ENCODE data around the gene MICAL2.

MICAL2 gene

DNA sequence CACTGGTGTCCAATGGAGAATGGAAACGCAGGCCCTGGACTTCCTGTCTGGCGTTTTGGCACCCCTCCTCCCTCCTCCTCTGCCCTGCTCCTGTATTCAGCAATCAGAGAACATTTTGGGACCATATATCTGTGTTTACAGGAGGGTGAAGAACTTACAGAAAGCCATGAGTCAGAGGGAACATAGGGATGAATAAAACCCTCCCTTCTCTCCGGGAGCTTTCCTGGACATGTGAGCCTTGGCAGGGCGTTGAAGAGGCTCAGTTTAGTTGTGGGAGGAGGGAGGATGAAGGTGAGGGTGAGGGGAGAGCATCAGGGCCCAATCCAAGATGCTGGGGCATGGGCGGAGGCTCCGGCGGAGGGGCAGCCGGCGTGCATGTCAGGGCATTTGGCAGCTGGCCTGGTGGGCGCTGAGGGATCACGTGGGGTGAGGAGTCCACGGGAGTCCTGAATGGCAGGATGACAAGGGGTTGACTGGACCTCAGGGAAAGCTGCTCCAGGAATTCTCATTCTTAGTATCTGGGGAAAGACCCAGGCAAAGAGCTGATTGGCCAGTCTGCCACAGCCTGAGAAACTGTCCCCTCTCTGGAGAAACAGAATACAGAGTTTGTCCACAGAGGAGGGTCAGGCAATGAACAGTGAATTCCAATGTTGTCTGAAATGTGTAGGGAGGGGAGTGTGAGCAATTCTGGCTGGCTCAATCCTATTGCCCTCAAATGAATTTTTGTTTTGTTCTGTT, 28.9 kb downstream of the MICAL2 start:
- DNase-seq (ENCODE audit: low spot score) = no peak
- in situ Hi-C loops (cut with MboI; ENCODE audit: low pct_unique_long_range_greater_than_20kb, low sequenced_read_pairs, unreplicated experiment) = no loop called here
- TF ChIP-seq, protein P1, sequence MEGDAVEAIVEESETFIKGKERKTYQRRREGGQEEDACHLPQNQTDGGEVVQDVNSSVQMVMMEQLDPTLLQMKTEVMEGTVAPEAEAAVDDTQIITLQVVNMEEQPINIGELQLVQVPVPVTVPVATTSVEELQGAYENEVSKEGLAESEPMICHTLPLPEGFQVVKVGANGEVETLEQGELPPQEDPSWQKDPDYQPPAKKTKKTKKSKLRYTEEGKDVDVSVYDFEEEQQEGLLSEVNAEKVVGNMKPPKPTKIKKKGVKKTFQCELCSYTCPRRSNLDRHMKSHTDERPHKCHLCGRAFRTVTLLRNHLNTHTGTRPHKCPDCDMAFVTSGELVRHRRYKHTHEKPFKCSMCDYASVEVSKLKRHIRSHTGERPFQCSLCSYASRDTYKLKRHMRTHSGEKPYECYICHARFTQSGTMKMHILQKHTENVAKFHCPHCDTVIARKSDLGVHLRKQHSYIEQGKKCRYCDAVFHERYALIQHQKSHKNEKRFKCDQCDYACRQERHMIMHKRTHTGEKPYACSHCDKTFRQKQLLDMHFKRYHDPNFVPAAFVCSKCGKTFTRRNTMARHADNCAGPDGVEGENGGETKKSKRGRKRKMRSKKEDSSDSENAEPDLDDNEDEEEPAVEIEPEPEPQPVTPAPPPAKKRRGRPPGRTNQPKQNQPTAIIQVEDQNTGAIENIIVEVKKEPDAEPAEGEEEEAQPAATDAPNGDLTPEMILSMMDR (IDR thresholded peaks at IDR 0.05; ENCODE audit: extremely low read depth, insufficient read depth, missing control alignments) = no peak

DNA sequence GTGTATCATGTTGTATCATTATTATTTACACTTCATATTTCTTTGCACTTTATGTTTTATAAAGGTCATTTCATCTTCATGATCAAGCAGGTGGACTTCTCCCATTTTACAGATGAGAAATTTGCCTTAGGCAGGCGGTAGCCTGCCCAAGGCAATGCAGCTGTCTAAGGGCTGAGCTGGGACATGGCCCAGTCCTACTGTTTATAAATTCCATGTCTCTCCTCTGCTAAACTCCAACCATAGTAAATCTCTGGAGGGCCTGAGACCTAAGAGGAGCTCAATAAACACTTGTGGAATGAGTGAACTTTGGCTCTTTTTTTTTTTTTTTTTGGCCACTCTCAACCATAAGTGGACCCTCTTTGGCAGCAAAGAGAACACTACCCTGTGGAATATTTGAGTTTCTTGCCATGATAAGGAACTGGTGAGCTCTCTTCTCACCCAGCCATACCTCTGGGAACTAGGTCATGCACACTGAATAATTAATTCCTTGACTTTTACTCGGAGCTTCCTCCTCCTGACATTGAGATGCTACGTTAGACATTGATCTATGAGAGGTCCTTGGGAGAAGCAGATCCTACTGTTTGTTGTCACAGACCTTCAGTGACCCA, 29.9 kb downstream of the MICAL2 start:
- TF ChIP-seq, protein P1 (IDR thresholded peaks at IDR 0.05; ENCODE audit: extremely low read depth, insufficient read depth, missing control alignments) = no peak
- DNase-seq (ENCODE audit: low spot score) = no peak
- in situ Hi-C loops (cut with MboI; ENCODE audit: low pct_unique_long_range_greater_than_20kb, low sequenced_read_pairs, unreplicated experiment) = no loop called here

DNA sequence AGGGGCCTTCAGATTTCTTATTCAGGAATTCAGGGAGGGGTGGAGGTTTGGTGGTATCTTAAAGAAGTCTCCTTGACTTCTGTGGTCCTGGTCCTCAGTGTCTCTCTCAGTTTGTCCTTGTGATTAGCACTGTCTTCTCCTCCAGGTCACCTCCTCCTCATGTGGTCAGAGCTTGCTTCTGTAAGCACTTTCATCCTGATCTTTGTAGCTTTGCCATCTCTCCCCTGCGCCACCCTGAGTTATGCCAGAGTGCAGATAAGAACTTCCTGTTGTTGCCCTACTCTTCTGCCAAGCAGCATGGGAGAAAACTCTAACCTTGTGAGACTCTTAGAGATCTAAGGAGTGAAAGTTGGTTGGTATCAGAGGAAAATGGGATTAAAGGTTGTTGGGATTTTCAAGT, 30.9 kb downstream of the MICAL2 start:
- TF ChIP-seq, protein P1 (IDR thresholded peaks at IDR 0.05; ENCODE audit: extremely low read depth, insufficient read depth, missing control alignments) = no peak
- in situ Hi-C loops (cut with MboI; ENCODE audit: low pct_unique_long_range_greater_than_20kb, low sequenced_read_pairs, unreplicated experiment) = no loop called here
- DNase-seq (ENCODE audit: low spot score) = no peak

DNA sequence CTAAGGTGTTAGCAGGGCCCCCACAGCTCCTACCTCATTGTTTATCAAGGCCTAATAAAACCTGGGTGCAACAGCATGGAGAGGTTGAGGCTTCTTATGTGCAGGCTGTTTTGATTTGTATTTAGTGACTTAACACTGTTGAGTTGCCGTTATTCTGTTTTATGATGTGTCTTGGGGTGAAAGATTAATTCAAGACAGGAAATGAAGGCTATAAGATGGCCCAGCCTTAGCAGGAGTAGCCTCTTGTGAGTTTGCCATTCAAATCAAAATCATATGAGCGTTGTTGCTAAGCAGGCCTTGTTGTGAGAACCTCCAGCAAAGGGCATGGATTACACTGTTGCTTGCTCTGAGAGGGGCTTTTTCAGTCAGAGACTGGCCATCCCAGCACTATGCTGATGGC, 31.8 kb downstream of the MICAL2 start:
- in situ Hi-C loops (cut with MboI; ENCODE audit: low pct_unique_long_range_greater_than_20kb, low sequenced_read_pairs, unreplicated experiment) = no loop called here
- TF ChIP-seq, protein P1 (IDR thresholded peaks at IDR 0.05; ENCODE audit: extremely low read depth, insufficient read depth, missing control alignments) = no peak

DNA sequence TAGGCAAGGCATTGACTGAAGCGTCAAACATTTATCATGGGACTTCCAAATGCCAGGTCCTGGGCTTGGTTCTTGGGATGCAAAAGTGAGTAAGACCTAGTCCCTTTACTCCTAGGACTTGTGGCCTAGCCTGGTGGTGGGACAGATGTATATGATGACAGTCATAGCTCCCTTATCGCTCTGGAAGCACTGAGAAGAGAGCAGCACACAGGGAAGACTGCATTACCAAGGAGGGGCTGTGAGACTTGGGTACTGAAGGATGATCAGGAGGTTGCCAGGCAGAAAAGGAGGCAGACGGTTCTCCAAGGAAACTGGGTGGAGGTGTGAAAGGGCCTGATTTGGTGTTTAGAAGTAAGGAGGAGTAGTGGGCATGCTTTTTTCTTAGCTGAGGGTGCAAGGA, 32.5 kb downstream of the MICAL2 start:
- DNase-seq (ENCODE audit: low spot score) = no peak
- in situ Hi-C loops (cut with MboI; ENCODE audit: low pct_unique_long_range_greater_than_20kb, low sequenced_read_pairs, unreplicated experiment) = no loop called here
- TF ChIP-seq, protein P1 (IDR thresholded peaks at IDR 0.05; ENCODE audit: extremely low read depth, insufficient read depth, missing control alignments) = no peak

More for the DNA sequence above, 31.8 kb downstream of the MICAL2 start:
- no peak for DNase-seq (ENCODE audit: low spot score)

DNA sequence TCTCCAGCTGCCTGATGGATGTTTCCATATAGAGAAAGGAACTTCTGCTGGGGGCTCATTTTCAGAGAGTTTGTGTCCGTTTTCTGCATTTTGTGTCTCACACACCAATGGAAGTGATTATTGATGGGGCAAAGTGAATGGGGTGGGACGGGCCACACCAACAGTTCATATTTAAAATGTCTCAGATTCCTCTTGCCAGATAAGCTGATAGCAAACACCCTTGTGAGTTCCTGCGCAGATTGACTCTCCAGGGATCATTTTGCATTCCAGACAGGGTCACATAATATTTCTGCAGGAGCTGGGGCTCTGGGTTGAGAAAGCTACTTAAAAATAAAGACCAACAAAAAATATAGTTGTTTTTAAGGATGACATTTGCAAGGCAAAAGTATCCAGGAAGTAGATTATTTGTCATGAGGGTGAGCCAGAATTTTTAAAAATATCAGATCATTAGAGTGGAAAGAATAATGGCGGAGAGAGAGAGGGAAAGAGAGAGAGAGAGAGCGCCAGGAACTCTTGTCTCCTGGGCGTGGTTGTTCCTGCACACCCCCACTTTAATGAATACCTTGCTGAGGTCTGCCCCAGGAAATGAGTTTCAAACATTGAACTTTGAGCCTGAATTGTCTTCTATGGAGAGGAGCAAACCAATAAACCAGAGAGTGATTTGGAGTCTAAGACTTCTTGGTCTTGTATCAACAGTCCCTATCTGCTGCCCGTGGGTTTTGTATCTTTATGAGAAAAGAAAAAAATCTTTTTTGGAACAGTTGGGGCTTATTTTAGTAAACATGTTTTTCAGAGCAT, 33.3 kb downstream of the MICAL2 start:
- in situ Hi-C loops (cut with MboI; ENCODE audit: low pct_unique_long_range_greater_than_20kb, low sequenced_read_pairs, unreplicated experiment) = no loop called here
- TF ChIP-seq, protein P1 (IDR thresholded peaks at IDR 0.05; ENCODE audit: extremely low read depth, insufficient read depth, missing control alignments) = no peak
- DNase-seq (ENCODE audit: low spot score) = no peak

Data from GM13977 (cell line).